Effector CD4-positive, alpha-beta T cell (primary cell): ENCODE results near the gene ANKRD13D.
A peak's percentile ranks its signal among the peaks of the same experiment; 100 is the strongest.

Source experiments
- DNase-seq: peaks from one replicate; pipeline ENCODE4 v3.0.0-alpha.2; 2020

The ANKRD13D gene

DNA sequence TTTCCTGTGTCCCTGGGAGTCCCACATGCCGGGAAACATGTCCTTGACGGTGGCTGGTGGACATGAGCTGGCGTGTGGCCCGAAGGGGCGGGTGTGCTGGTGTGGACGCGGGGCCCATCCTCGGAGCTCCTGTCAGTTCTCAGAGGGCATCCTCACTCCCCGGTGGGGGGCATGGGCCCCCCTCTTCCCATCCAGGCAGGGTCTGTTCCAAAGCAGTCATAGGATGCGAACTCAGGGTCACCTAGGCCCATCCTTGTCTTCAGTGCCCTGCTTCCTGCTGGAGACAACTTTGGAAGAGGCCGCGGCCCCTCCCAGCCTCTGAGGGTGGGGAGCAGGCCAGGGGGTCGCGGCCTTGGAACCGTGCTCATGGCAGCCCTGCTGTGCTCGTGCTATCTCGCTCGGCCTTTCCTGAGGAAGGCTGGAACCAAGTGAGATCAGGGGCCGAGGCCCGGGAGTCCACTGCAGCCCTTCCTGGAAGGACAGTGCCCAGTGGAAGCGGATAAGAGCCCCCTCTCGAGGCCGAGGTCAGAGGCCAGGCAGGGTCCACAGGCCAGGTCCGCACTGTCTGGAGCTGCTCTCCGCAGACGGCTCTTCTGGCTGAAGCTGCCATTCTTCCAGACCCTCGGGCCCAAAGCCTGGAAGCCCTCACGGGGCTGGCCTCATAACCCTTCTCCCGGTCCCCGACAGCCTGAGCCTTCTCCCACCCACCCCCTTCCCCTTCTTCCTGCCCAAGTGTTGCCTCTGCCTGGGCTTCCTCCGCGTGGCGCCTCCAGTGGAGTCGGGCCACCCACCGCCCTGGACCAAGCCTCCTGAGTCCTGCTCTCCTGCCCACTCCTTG lies 14.1 kb upstream of the ANKRD13D start:
- no peak for DNase-seq

DNA sequence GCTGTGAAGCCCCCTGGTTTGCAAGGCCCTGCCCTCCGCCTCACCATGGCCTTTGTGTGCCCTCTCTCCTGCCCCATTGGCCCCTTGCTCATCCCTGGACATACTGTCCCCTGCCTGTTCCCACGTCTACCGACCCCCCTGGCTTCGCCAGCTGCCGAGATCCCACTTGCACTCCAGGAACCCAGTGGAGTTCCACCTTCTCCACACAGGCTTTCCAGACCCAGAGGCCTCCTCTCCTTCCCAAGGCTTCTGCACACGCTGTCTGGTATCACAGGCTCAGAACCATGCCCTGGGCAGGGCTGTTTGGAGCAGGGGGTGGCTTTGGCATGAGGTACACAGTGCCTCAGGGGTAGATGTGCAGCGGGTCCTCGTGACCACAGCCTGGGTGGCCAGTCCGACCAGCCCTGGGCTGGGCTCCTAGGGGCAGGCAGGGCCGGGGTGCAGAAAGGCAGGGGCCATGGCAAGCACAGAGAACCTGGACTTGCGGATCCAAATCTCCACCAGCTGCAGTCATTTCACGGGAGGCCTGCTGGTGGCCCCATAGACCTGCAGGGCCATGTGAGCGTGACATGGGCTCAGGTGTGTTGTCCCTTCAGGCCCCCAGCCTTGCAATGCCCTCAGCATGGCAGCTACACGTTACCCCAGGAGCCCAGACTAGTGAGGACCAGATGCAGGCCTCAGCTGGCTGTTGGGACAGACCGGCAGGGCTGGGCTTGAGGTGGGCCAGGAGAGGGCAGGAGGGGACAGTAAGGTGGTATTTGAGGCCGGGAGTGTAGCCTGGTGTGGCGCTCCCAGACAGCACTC lies 13.3 kb upstream of the ANKRD13D start:
- no peak for DNase-seq

GRCh38 chr11:67276781-67277230 lies 12.3 kb upstream of the ANKRD13D start:
- DNase-seq: no peak

GRCh38 chr11:67277231-67277961 lies 11.7 kb upstream of the ANKRD13D start:
- DNase-seq: peak; percentile 88

GRCh38 chr11:67278135-67278938 lies 10.8 kb upstream of the ANKRD13D start:
- DNase-seq: no peak

DNA sequence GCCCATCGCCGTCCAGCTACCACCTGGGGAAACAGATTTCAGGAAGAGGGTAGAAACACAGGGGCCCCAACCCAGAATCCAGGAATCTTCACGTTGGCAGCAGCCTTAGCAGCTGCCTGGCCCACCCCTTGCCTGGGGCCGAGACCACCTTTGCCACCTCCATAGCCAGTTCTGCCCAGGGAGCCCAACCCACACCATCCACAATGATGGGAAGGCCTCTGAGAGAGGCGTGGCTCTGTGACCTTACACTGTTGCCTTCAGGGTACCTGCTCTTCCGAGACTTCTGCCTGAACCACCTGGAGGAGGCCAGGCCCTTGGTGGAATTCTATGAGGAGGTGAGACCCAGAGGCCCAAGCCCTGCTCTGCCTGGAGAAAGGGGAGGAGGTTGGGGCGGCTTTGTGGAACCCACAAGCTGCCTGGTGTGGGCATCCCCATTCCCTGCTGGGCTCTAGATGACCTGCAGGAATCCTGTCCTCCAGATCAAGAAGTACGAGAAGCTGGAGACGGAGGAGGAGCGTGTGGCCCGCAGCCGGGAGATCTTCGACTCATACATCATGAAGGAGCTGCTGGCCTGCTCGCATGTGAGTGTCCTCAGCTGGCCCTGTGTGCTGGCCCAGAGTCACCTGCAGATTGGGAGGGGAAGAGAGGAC lies 10.0 kb upstream of the ANKRD13D start:
- no peak for DNase-seq

- DNase-seq: no peak
Observed at GRCh38 chr11:67279589-67280340, 9.3 kb upstream of the ANKRD13D start.

GRCh38 chr11:67280341-67280787 lies 8.7 kb upstream of the ANKRD13D start:
- no peak for DNase-seq

- DNase-seq: no peak
Observed at GRCh38 chr11:67280788-67281551, 8.1 kb upstream of the ANKRD13D start.

- no peak for DNase-seq
Observed at GRCh38 chr11:67281552-67282150, 7.5 kb upstream of the ANKRD13D start.

GRCh38 chr11:67282155-67282875 lies 6.8 kb upstream of the ANKRD13D start:
- no peak for DNase-seq

DNA sequence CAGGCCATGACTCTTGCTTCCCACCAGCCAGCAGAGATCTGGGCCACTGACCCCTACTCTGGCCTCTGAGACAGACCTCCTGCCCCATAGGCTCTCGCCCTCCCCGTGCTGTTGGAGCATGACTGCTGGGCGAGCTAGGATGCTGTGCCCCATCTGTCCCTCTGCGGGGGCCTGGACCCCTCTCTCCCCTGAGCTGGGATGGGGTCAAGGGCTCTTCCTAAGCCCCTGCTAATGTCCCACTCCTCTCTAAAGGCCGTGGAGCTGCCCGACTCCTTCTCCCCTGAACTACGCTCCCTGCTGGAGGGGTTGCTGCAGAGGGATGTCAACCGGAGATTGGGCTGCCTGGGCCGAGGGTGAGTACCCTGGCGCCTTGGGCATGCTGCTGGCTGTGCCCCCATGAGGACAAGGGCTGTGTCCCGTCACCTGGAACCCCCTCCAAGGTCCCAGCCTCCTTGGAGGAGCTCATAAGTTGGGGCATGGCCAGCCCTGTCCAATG lies 6.2 kb upstream of the ANKRD13D start:
- no peak for DNase-seq

GRCh38 chr11:67283481-67283963 lies 5.6 kb upstream of the ANKRD13D start:
- DNase-seq: no peak

GRCh38 chr11:67284811-67285540 lies 4.1 kb upstream of the ANKRD13D start:
- DNase-seq: no peak

- peak; percentile 35 for DNase-seq
Observed at GRCh38 chr11:67285541-67286498, 3.3 kb upstream of the ANKRD13D start.

- no peak for DNase-seq
Observed at GRCh38 chr11:67286621-67287333, 2.3 kb upstream of the ANKRD13D start.
